ENCODE measurements around the gene RETREG1.

DNA sequence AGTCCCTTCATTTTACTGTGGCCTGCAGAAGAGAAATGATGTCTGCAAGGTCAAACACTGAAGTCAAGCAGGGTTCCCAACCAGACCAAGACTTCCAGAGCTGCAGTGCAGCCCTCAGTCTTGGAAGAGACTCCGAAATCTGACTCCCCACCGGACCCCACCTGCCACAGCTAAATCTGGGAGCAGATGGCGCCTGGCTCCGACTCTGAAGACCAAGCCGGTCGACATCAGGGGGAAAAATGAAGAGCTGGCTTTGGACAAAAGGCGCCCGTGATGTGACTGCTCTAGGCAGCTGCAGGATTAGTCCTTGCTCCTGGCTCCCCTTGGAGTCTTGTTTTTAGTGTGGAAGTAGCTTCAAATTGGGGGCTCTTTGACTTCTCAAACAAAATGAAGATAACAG lies 78.8 kb downstream of the RETREG1 start:
- TF ChIP-seq, protein P1, sequence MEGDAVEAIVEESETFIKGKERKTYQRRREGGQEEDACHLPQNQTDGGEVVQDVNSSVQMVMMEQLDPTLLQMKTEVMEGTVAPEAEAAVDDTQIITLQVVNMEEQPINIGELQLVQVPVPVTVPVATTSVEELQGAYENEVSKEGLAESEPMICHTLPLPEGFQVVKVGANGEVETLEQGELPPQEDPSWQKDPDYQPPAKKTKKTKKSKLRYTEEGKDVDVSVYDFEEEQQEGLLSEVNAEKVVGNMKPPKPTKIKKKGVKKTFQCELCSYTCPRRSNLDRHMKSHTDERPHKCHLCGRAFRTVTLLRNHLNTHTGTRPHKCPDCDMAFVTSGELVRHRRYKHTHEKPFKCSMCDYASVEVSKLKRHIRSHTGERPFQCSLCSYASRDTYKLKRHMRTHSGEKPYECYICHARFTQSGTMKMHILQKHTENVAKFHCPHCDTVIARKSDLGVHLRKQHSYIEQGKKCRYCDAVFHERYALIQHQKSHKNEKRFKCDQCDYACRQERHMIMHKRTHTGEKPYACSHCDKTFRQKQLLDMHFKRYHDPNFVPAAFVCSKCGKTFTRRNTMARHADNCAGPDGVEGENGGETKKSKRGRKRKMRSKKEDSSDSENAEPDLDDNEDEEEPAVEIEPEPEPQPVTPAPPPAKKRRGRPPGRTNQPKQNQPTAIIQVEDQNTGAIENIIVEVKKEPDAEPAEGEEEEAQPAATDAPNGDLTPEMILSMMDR (IDR thresholded peaks at IDR 0.05): no peak
- no peak for TF ChIP-seq POLR2A (IDR thresholded peaks at IDR 0.05)

All from lower leg skin (tissue), 3 donors.